ENCODE measurements around the gene GPR87. TPM values are rescaled to one million over a fixed set of nuclear protein-coding genes. Genes with fewer than 3 reads are reported as not detected.

The GPR87 gene
- total RNA-seq, 2 experiments from 2014 or later = not detected

- Mint-ChIP-seq H3K36me3 (ENCODE audit: low read depth) (peaks cover 4% of the 10 kb centered on the region), H3K4me1 (ENCODE audit: low read depth) (peaks cover 14% of the 10 kb centered on the region), H3K9me3 (ENCODE audit: insufficient read depth) (no peaks in the 10 kb centered on the region), H3K27ac (no peak overlapping the region), H3K4me3 (no peak overlapping the region), H3K27me3 (ENCODE audit: low read depth) (peaks cover 6% of the 10 kb centered on the region)
- POLR2A ChIA-PET = no interaction called here
- DNase-seq = no peak
- CTCF ChIA-PET = interaction anchor here (1.5 to 2.5 kb wide), 3 partner anchors 9 to 95 kb away, joined by 4 to 9 read pairs (median 4); no protein-coding TSS in a partner anchor
- no peak for ATAC-seq
Observed at GRCh38 chr3:151262871-151263525, 53.6 kb downstream of the GPR87 start.

GRCh38 chr3:151259664-151260063 is 57.0 kb downstream of the GPR87 start:
- CTCF ChIA-PET = interaction anchor here (1.2 to 2.4 kb wide), 3 partner anchors 23 to 92 kb away, joined by 4 to 11 read pairs (median 4); no protein-coding TSS in a partner anchor

GRCh38 chr3:151256749-151257148 is 59.9 kb downstream of the GPR87 start:
- no peak for ATAC-seq
- Mint-ChIP-seq H3K36me3 (ENCODE audit: low read depth) (no peaks in the 10 kb centered on the region), H3K4me3 (no peak overlapping the region), H3K9me3 (ENCODE audit: insufficient read depth) (no peaks in the 10 kb centered on the region), H3K27ac (no peak overlapping the region), H3K4me1 (ENCODE audit: low read depth) (no peaks in the 10 kb centered on the region), H3K27me3 (ENCODE audit: low read depth) (peaks cover 16% of the 10 kb centered on the region)
- ChIA-PET CTCF (interaction anchor here (1.1 to 1.9 kb wide), 5 partner anchors 28 to 89 kb away, joined by 3 to 6 read pairs (median 4); no protein-coding TSS in a partner anchor), POLR2A (no interaction called here)
- DNase-seq = no peak

More at GRCh38 chr3:151259664-151260063, 57.0 kb downstream of the GPR87 start:
- Mint-ChIP-seq H3K27ac (no peak overlapping the region), H3K36me3 (ENCODE audit: low read depth) (no peaks in the 10 kb centered on the region), H3K4me1 (ENCODE audit: low read depth) (no peaks in the 10 kb centered on the region), H3K27me3 (ENCODE audit: low read depth) (peaks cover 15% of the 10 kb centered on the region), H3K9me3 (ENCODE audit: insufficient read depth) (no peaks in the 10 kb centered on the region), H3K4me3 (no peak overlapping the region)
- no peak for ATAC-seq
- POLR2A ChIA-PET = no interaction called here
- no peak for DNase-seq

GRCh38 chr3:151248772-151249337 is 67.8 kb downstream of the GPR87 start:
- ATAC-seq (no peak), DNase-seq (no peak)
- ChIA-PET CTCF (interaction anchor here (0.7 kb wide), 1 partner anchor 93 kb away, joined by 3 read pairs; no protein-coding TSS in a partner anchor), POLR2A (interaction anchor here (0.6 kb wide), 1 partner anchor 9 kb away, joined by 3 read pairs; no protein-coding TSS in a partner anchor)
- Mint-ChIP-seq H3K27me3 (ENCODE audit: low read depth) (peaks cover 21% of the 10 kb centered on the region), H3K36me3 (ENCODE audit: low read depth) (no peaks in the 10 kb centered on the region), H3K4me3 (no peak overlapping the region), H3K4me1 (ENCODE audit: low read depth) (peaks cover 5% of the 10 kb centered on the region), H3K27ac (no peak overlapping the region), H3K9me3 (ENCODE audit: insufficient read depth) (no peaks in the 10 kb centered on the region)

Other genes starting within 250 kb of the GPR87 start
- under 1 TPM; 0.76 to 0.79 TPM for gene MED12L, start 231.2 kb downstream of the GPR87 start, total RNA-seq
- gene GPR171, start 113.6 kb downstream of the GPR87 start, total RNA-seq = 100 to 1,000 TPM; 115 to 124 TPM
- under 1 TPM; 0.60 to 0.63 TPM for gene P2RY14, start 38.3 kb downstream of the GPR87 start, total RNA-seq
- gene P2RY13, start 12.7 kb upstream of the GPR87 start, total RNA-seq = not detected
- gene P2RY12, start 67.9 kb upstream of the GPR87 start, total RNA-seq = not detected
- not detected for gene IGSF10, start 144.2 kb upstream of the GPR87 start, total RNA-seq

Data from activated CD8-positive, alpha-beta T cell treated with anti-CD3 and anti-CD28 coated beads, Interleukin-2, amount 10 ng/mL, durations not matched to agents 7 days and 5 days (primary cell).